ENCODE measurements around the gene WASHC4.

DNA sequence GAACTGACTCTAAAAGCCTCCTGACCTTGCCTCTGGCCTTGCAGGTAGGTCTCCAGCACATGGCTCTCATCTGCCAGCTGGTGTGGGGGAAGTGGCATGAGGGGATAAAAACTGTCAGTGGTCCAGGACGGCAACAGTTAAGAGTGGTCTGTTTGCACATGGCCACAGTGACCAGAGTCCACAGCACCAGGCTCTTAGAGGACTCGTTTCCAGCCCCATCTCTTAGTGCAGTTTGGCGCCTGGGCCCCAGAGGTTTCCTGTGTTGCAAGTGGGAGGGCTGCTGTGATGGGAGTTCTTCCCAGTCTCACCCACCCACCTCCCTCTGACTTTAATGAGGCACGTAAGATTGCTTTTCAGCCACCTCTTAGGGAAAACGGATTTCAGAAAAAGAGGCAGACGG, 91.4 kb downstream of the WASHC4 start:
- TF ChIP-seq, protein P1, sequence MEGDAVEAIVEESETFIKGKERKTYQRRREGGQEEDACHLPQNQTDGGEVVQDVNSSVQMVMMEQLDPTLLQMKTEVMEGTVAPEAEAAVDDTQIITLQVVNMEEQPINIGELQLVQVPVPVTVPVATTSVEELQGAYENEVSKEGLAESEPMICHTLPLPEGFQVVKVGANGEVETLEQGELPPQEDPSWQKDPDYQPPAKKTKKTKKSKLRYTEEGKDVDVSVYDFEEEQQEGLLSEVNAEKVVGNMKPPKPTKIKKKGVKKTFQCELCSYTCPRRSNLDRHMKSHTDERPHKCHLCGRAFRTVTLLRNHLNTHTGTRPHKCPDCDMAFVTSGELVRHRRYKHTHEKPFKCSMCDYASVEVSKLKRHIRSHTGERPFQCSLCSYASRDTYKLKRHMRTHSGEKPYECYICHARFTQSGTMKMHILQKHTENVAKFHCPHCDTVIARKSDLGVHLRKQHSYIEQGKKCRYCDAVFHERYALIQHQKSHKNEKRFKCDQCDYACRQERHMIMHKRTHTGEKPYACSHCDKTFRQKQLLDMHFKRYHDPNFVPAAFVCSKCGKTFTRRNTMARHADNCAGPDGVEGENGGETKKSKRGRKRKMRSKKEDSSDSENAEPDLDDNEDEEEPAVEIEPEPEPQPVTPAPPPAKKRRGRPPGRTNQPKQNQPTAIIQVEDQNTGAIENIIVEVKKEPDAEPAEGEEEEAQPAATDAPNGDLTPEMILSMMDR (conservative IDR thresholded peaks at IDR 0.05; ENCODE audit: low read length): no peak
- no peak for TF ChIP-seq EZH2phosphoT487 (IDR thresholded peaks at IDR 0.05; ENCODE audit: borderline replicate concordance)
